Mesendoderm (in vitro differentiated cells): ENCODE data around the gene PARS2.

Source experiments
- DNase-seq: peaks from one replicate; pipeline ENCODE4 v3.0.0; 2013
- H2AK5ac ChIP-seq: 2 replicates; pipeline ENCODE4 v1.6.1; 2013; ENCODE audit warnings: low read length, inconsistent platforms
- H2BK120ac ChIP-seq: 2 replicates; pipeline ENCODE4 v1.6.1; 2013; ENCODE audit warnings: low read depth, mild to moderate bottlenecking, low read length, moderate library complexity, mixed read lengths
- H2BK15ac ChIP-seq: replicated peaks from 2 replicates; pipeline ENCODE4 v1.6.1; 2013; ENCODE audit warnings: low read depth, mild to moderate bottlenecking, moderate library complexity
- H2BK5ac ChIP-seq: 2 replicates; pipeline ENCODE4 v1.6.1; 2013; ENCODE audit warnings: low read length, inconsistent platforms
- H3K18ac ChIP-seq: 2 replicates; pipeline ENCODE4 v1.6.1; 2013; ENCODE audit warnings: mild to moderate bottlenecking, low read length, mixed read lengths
- H3K23ac ChIP-seq: one replicate; pipeline ENCODE4 v1.6.1; 2013; ENCODE audit warnings: low read length
- H3K27ac ChIP-seq: 2 replicates; pipeline ENCODE4 v1.5.1; 2013; ENCODE audit warnings: low read depth, mild to moderate bottlenecking, inconsistent platforms, low read length, moderate library complexity
- H3K27me3 ChIP-seq: 2 replicates; pipeline ENCODE4 v1.6.1; 2013; ENCODE audit warnings: low read length, control low read depth, mild to moderate bottlenecking, inconsistent platforms; ENCODE audit not compliant: insufficient read depth, poor library complexity
- H3K36me3 ChIP-seq: 2 replicates; pipeline ENCODE4 v1.6.1; 2013; ENCODE audit warnings: low read length, inconsistent platforms; ENCODE audit not compliant: control insufficient read depth, insufficient read depth
- H3K4ac ChIP-seq: one replicate; pipeline ENCODE4 v1.6.1; 2013; ENCODE audit warnings: low read depth, mild to moderate bottlenecking, low read length, moderate library complexity
- H3K4me1 ChIP-seq: 2 replicates; pipeline ENCODE4 v1.6.1; 2013; ENCODE audit warnings: low read depth, low read length, inconsistent platforms; ENCODE audit not compliant: control insufficient read depth
- H3K4me2 ChIP-seq: 2 replicates; pipeline ENCODE4 v1.6.1; 2013; ENCODE audit warnings: low read length
- H3K4me3 ChIP-seq: 2 replicates; pipeline ENCODE4 v1.5.1; 2013; ENCODE audit warnings: mild to moderate bottlenecking, low read length
- H3K56ac ChIP-seq: one replicate; pipeline ENCODE4 v1.6.1; 2013; ENCODE audit warnings: low read length
- H3K79me1 ChIP-seq: 2 replicates; pipeline ENCODE4 v1.6.1; 2013; ENCODE audit warnings: low read length, inconsistent platforms
- H3K79me2 ChIP-seq: 2 replicates; pipeline ENCODE4 v1.6.1; 2013; ENCODE audit warnings: mild to moderate bottlenecking, low read length; ENCODE audit not compliant: control insufficient read depth, insufficient read depth
- H3K9ac ChIP-seq: 2 replicates; pipeline ENCODE4 v1.6.1; 2013; ENCODE audit warnings: low read length, inconsistent platforms
- H4K5ac ChIP-seq: one replicate; pipeline ENCODE4 v1.6.1; 2013; ENCODE audit warnings: low read length
- H4K8ac ChIP-seq: one replicate; pipeline ENCODE4 v1.6.1; 2013; ENCODE audit warnings: low read depth, mild to moderate bottlenecking, control low read depth, low read length, moderate library complexity
- WGBS: extraction: QIAGEN DNeasy Blood & Tissue Kit; methylation state at CpG from one replicate; pipeline ENCODE4 v1.1.7; 2013; ENCODE audit warnings: low lambda C conversion rate, missing lambda C conversion rate; ENCODE audit not compliant: insufficient coverage; ENCODE audit errors: extremely low coverage; 5-methylcytosine and 5-hydroxymethylcytosine counted together

Gene PARS2

GRCh38 chr1:54758678-54759348 is 5.5 kb downstream of the PARS2 start:
- H3K4me1 ChIP-seq, result peaks cover 2% of the 10 kb centered on the region
- no peak overlapping the region for H3K9ac ChIP-seq
- H2BK5ac ChIP-seq, result no peak overlapping the region
- H2BK120ac ChIP-seq, result no peak overlapping the region
- no peak overlapping the region for H4K8ac ChIP-seq
- H3K27me3 ChIP-seq, result no peaks in the 10 kb centered on the region
- H2AK5ac ChIP-seq, result no peak overlapping the region
- no peak for DNase-seq
- H3K4me3 ChIP-seq, result no peak overlapping the region
- no peak overlapping the region for H3K18ac ChIP-seq
- H3K36me3 ChIP-seq, result no peaks in the 10 kb centered on the region
- H3K23ac ChIP-seq, result no peak overlapping the region
- WGBS, result no CpG with 5 or more reads among the region's 20 CpGs
- no peaks in the 10 kb centered on the region for H3K79me2 ChIP-seq
- no peak overlapping the region for H2BK15ac ChIP-seq
- no peaks in the 10 kb centered on the region for H3K79me1 ChIP-seq
- H3K4ac ChIP-seq, result no peak overlapping the region
- H3K4me2 ChIP-seq, result no peak overlapping the region
- H3K27ac ChIP-seq, result no peak overlapping the region
- no peak overlapping the region for H3K56ac ChIP-seq
- H4K5ac ChIP-seq, result no peak overlapping the region

GRCh38 chr1:54757833-54758232 is 6.5 kb downstream of the PARS2 start:
- no peak overlapping the region for H2BK15ac ChIP-seq
- no peaks in the 10 kb centered on the region for H3K27me3 ChIP-seq
- no peaks in the 10 kb centered on the region for H3K4me1 ChIP-seq
- no peak overlapping the region for H3K9ac ChIP-seq
- H3K36me3 ChIP-seq, result no peaks in the 10 kb centered on the region
- no peak overlapping the region for H2BK5ac ChIP-seq
- no peak overlapping the region for H4K8ac ChIP-seq
- H3K27ac ChIP-seq, result no peak overlapping the region
- no peak overlapping the region for H3K23ac ChIP-seq
- no peak for DNase-seq
- no peak overlapping the region for H3K4ac ChIP-seq
- no peak overlapping the region for H3K4me3 ChIP-seq
- no peak overlapping the region for H3K4me2 ChIP-seq
- no peak overlapping the region for H3K18ac ChIP-seq
- H2AK5ac ChIP-seq, result no peak overlapping the region
- WGBS, result no CpG with 5 or more reads among the region's 9 CpGs
- H4K5ac ChIP-seq, result no peak overlapping the region
- H3K79me1 ChIP-seq, result no peaks in the 10 kb centered on the region
- H2BK120ac ChIP-seq, result no peak overlapping the region
- H3K79me2 ChIP-seq, result no peaks in the 10 kb centered on the region
- no peak overlapping the region for H3K56ac ChIP-seq

- Histone ChIP-seq H3K4me2 (no peak overlapping the region), H3K56ac (no peak overlapping the region), H3K79me2 (no peaks in the 10 kb centered on the region), H3K27ac (no peak overlapping the region), H3K27me3 (no peaks in the 10 kb centered on the region), H3K4me1 (peaks cover 3% of the 10 kb centered on the region), H4K5ac (no peak overlapping the region), H3K79me1 (no peaks in the 10 kb centered on the region), H3K4ac (no peak overlapping the region), H2BK15ac (no peak overlapping the region), H2BK5ac (no peak overlapping the region), H3K36me3 (no peaks in the 10 kb centered on the region), H2AK5ac (no peak overlapping the region), H3K23ac (no peak overlapping the region), H2BK120ac (no peak overlapping the region), H3K4me3 (no peak overlapping the region), H4K8ac (no peak overlapping the region), H3K18ac (no peak overlapping the region), H3K9ac (no peak overlapping the region)
- no peak for DNase-seq
- WGBS, result no CpG with 5 or more reads among the region's 25 CpGs
Measured at GRCh38 chr1:54754486-54755285, 9.6 kb downstream of the PARS2 start.

DNA sequence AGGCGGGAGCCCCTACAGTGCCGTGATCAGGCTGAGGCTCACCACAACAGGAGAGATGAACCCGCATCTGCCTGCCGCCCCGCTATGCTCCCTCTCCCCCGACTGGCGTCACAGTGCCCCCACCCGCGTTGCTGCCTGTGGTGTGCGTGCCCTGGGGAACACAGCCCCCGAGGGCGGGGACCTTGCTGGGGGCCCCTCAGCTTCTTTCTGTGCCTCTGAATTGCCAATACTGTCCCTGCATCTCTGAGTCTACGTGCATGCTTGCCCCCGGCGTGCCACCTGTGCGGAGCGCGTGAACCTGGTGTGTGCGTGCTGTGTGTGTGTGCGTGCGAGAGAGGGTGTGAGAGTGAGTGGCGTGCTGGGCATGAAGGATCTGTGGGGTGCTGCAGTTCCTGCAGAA is 10.3 kb downstream of the PARS2 start:
- H3K4me1 ChIP-seq, result peaks cover 3% of the 10 kb centered on the region
- no peak overlapping the region for H3K4ac ChIP-seq
- no peak overlapping the region for H3K4me2 ChIP-seq
- H4K5ac ChIP-seq, result no peak overlapping the region
- WGBS, result no CpG with 5 or more reads among the region's 22 CpGs
- no peak overlapping the region for H2BK15ac ChIP-seq
- no peaks in the 10 kb centered on the region for H3K36me3 ChIP-seq
- no peak overlapping the region for H4K8ac ChIP-seq
- no peak for DNase-seq
- H3K27me3 ChIP-seq, result no peaks in the 10 kb centered on the region
- no peak overlapping the region for H3K9ac ChIP-seq
- H3K18ac ChIP-seq, result no peak overlapping the region
- H3K79me1 ChIP-seq, result no peaks in the 10 kb centered on the region
- no peaks in the 10 kb centered on the region for H3K79me2 ChIP-seq
- H2AK5ac ChIP-seq, result no peak overlapping the region
- no peak overlapping the region for H2BK120ac ChIP-seq
- H3K56ac ChIP-seq, result no peak overlapping the region
- H3K27ac ChIP-seq, result no peak overlapping the region
- no peak overlapping the region for H3K4me3 ChIP-seq
- H3K23ac ChIP-seq, result no peak overlapping the region
- no peak overlapping the region for H2BK5ac ChIP-seq

- Histone ChIP-seq H3K18ac (no peak overlapping the region), H3K36me3 (no peaks in the 10 kb centered on the region)
Measured at GRCh38 chr1:54751426-54751825, 12.9 kb downstream of the PARS2 start.

More at GRCh38 chr1:54751426-54751825, 12.9 kb downstream of the PARS2 start:
- Histone ChIP-seq H3K56ac (no peak overlapping the region), H3K4ac (no peak overlapping the region), H2AK5ac (no peak overlapping the region), H3K79me2 (no peaks in the 10 kb centered on the region), H2BK15ac (no peak overlapping the region), H3K9ac (no peak overlapping the region), H3K4me2 (no peak overlapping the region), H3K23ac (no peak overlapping the region), H4K8ac (no peak overlapping the region), H3K4me3 (no peak overlapping the region), H4K5ac (no peak overlapping the region), H3K4me1 (peaks cover 3% of the 10 kb centered on the region), H2BK120ac (no peak overlapping the region), H3K79me1 (no peaks in the 10 kb centered on the region), H2BK5ac (no peak overlapping the region), H3K27ac (no peak overlapping the region), H3K27me3 (no peaks in the 10 kb centered on the region)
- DNase-seq, result no peak
- 100% methylated on average over 1 of the region's 4 CpGs for WGBS
